GDM1 (cell line): ENCODE results near the gene PPP2R3C.
"Not testable (repeated sequence)": the region's sequence is repeated elsewhere in the genome, so short reads cannot be mapped to it uniquely, and the experiment has no call there.

Experiments
- DNase-seq: peaks from one replicate; lab custom pipeline; 2025; lab: John Stamatoyannopoulos, UW

Gene PPP2R3C

GRCh38 chr14:35052637-35053036, 69.2 kb downstream of the PPP2R3C start:
- DNase-seq: no peak

- no peak for DNase-seq
Measured at GRCh38 chr14:35051796-35052195, 70.0 kb downstream of the PPP2R3C start.

GRCh38 chr14:35050652-35051051, 71.1 kb downstream of the PPP2R3C start:
- DNase-seq: peak; percentile 11

GRCh38 chr14:35047976-35048513, 73.7 kb downstream of the PPP2R3C start:
- DNase-seq: no peak

- no peak for DNase-seq
Measured at GRCh38 chr14:35046751-35047536, 74.8 kb downstream of the PPP2R3C start.

- peak; percentile 96 for DNase-seq
Measured at GRCh38 chr14:35046048-35046750, 75.6 kb downstream of the PPP2R3C start, which contains the start of gene FAM177A1. TSS of gene FAM177A1 (plus strand) at chr14:35046272. CDS start at chr14:35046464, 192 bp downstream.

GRCh38 chr14:35045798-35046047, 76.1 kb downstream of the PPP2R3C start:
- no peak for DNase-seq

- DNase-seq: no peak
Measured at GRCh38 chr14:35044939-35045797, 76.6 kb downstream of the PPP2R3C start.

GRCh38 chr14:35043046-35043445, 78.7 kb downstream of the PPP2R3C start:
- DNase-seq: no peak

- DNase-seq: no peak
Measured at GRCh38 chr14:35042632-35043031, 79.2 kb downstream of the PPP2R3C start.

GRCh38 chr14:35038312-35038711, 83.5 kb downstream of the PPP2R3C start:
- not testable (repeated sequence) for DNase-seq
